ENCODE measurements around the gene UBE3C. TPM values are rescaled to one million over a fixed set of nuclear protein-coding genes. Genes with fewer than 3 reads are reported as not detected.
"Not testable (repeated sequence)": the region's sequence is repeated elsewhere in the genome, so short reads cannot be mapped to it uniquely, and the experiment has no call there.

UBE3C gene
- total RNA-seq, 1 donor from 2014 or later: 60.4 TPM

- DNase-seq (ENCODE audit: low spot score): no peak
Observed at GRCh38 chr7:157271315-157271990, 132.7 kb downstream of the UBE3C start.

GRCh38 chr7:157271991-157272324 is 133.2 kb downstream of the UBE3C start:
- DNase-seq (ENCODE audit: low spot score): peak; percentile 57

GRCh38 chr7:157272351-157273207 is 133.9 kb downstream of the UBE3C start:
- no peak for DNase-seq (ENCODE audit: low spot score)

- peak; percentile 55 for DNase-seq (ENCODE audit: low spot score)
Observed at GRCh38 chr7:157273208-157274093, 134.7 kb downstream of the UBE3C start.

- DNase-seq (ENCODE audit: low spot score): not testable (repeated sequence)
Observed at GRCh38 chr7:157274094-157274634, 135.4 kb downstream of the UBE3C start.

- DNase-seq (ENCODE audit: low spot score): no peak
Observed at GRCh38 chr7:157274991-157275427, 136.3 kb downstream of the UBE3C start.

GRCh38 chr7:157276091-157276561 is 137.4 kb downstream of the UBE3C start:
- no peak for DNase-seq (ENCODE audit: low spot score)

- DNase-seq (ENCODE audit: low spot score): peak; percentile 30
Observed at GRCh38 chr7:157276731-157277562, 138.2 kb downstream of the UBE3C start.

GRCh38 chr7:157277568-157277967 is 138.8 kb downstream of the UBE3C start:
- not testable (repeated sequence) for DNase-seq (ENCODE audit: low spot score)

- DNase-seq (ENCODE audit: low spot score): no peak
Observed at GRCh38 chr7:157278167-157278790, 139.6 kb downstream of the UBE3C start.

- DNase-seq (ENCODE audit: low spot score): peak; percentile 35
Observed at GRCh38 chr7:157278791-157279724, 140.3 kb downstream of the UBE3C start.

- no peak for DNase-seq (ENCODE audit: low spot score)
Observed at GRCh38 chr7:157279741-157280215, 141.1 kb downstream of the UBE3C start.

GRCh38 chr7:157280216-157280841 is 141.6 kb downstream of the UBE3C start:
- DNase-seq (ENCODE audit: low spot score): no peak

GRCh38 chr7:157281221-157281998 is 142.7 kb downstream of the UBE3C start:
- DNase-seq (ENCODE audit: low spot score): no peak

- no peak for DNase-seq (ENCODE audit: low spot score)
Observed at GRCh38 chr7:157282141-157282801, 143.5 kb downstream of the UBE3C start.

GRCh38 chr7:157284229-157285014 is 145.7 kb downstream of the UBE3C start:
- DNase-seq (ENCODE audit: low spot score): no peak

All from mucosa of gallbladder (tissue), 1 donor.